Naive B cell (primary cell): Measurements from ENCODE around the gene ANXA8. TPM values are rescaled to one million over a fixed set of nuclear protein-coding genes. Genes with fewer than 3 reads are reported as not detected.
"Not testable (repeated sequence)": the region's sequence is repeated elsewhere in the genome, so short reads cannot be mapped to it uniquely, and the experiment has no call there.

Experiments
- ATAC-seq, 2 donors: fragments of 150-1000 bp; cut with Tn5 transposase; 2 replicates each; pipeline ENCODE4 v1.10.0; 2021; ENCODE audit warnings: low read depth in 2 of 2, mild to moderate bottlenecking in 2 of 2, moderate library complexity in 2 of 2
- DNase-seq: peaks from one replicate; pipeline ENCODE4 v3.0.0; 2022
- H3K27ac Mint-ChIP-seq, 6 donors: one replicate each; pipeline ENCODE4 v1.8.0; 2020 to 2022; ENCODE audit warnings: mild to moderate bottlenecking in 6 of 6, mixed read lengths in 6 of 6, moderate library complexity in 5 of 6, inconsistent platforms in 2 of 6
- H3K27me3 Mint-ChIP-seq, 3 donors: one replicate each; pipeline ENCODE4 v1.8.0; 2021 to 2022; ENCODE audit warnings: mixed read lengths in 3 of 3, mild to moderate bottlenecking in 1 of 3
- H3K36me3 Mint-ChIP-seq, 2 donors: one replicate each; pipeline ENCODE4 v1.8.0; 2020 to 2022; ENCODE audit warnings: mixed read lengths in 2 of 2, inconsistent platforms in 1 of 2, mild to moderate bottlenecking in 1 of 2
- H3K4me1 Mint-ChIP-seq, 3 donors: one replicate each; pipeline ENCODE4 v1.8.0; 2020 to 2022; ENCODE audit warnings: mixed read lengths in 3 of 3, inconsistent platforms in 1 of 3, mild to moderate bottlenecking in 1 of 3, moderate library complexity in 1 of 3
- H3K4me3 Mint-ChIP-seq, 8 donors: one replicate each; pipeline ENCODE4 v1.8.0; 2020 to 2022; ENCODE audit warnings: mild to moderate bottlenecking in 8 of 8, mixed read lengths in 8 of 8, moderate library complexity in 8 of 8, inconsistent platforms in 2 of 8
- H3K9me3 Mint-ChIP-seq, 7 donors: one replicate each; pipeline ENCODE4 v1.8.0; 2020 to 2022; ENCODE audit warnings: mixed read lengths in 7 of 7, mild to moderate bottlenecking in 5 of 7, inconsistent platforms in 2 of 7, moderate library complexity in 1 of 7
- polyA plus RNA-seq, 6 donors: library from polyadenylated mRNA; unstranded; fragments of 300-500 nt; fragmentation: Illumina TruSeq; gene quantifications; one replicate each; pipeline ENCODE4 v1.2.3, GENCODE V29; 2021; ENCODE audit warnings: low read depth in 6 of 6

Gene ANXA8
- polyA plus RNA-seq, result not detected

DNA sequence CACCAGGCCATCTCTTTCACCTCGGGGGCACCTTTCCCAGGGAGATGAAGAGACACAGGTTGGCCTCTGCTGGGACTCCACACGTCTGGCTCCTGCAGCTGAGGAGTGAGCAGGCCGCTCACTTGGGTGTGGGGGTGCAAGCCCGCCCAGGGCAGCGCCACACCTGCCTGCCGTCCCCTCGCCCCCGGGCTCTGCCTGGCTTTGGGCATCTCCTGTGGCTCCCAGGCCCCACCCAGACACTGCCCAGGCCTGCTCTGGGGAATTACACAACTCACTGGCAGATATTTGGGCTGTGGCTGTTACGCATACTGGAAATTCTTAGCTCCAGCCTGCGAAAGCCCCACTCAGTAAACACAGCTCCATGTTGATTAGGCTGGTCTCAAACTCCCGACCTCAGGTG, at the start of gene ANXA8:
Gene ANXA8 (minus strand): TSS at position 193 of the 400 bp plus-strand sequence. CDS start 182 bp downstream, at position 11.
- not testable (repeated sequence) for H3K27me3 Mint-ChIP-seq, DNase-seq, H3K36me3 Mint-ChIP-seq, H3K4me1 Mint-ChIP-seq, ATAC-seq, H3K4me3 Mint-ChIP-seq, H3K9me3 Mint-ChIP-seq
- peak within 1 kb of the TSS in 1 of 6 donors; percentile 82 for H3K27ac Mint-ChIP-seq

- ATAC-seq, H3K36me3 Mint-ChIP-seq, H3K4me3 Mint-ChIP-seq, H3K9me3 Mint-ChIP-seq, H3K27me3 Mint-ChIP-seq, DNase-seq, H3K4me1 Mint-ChIP-seq, H3K27ac Mint-ChIP-seq: not testable (repeated sequence)
Measured at GRCh38 chr10:47523475-47523874, 39.6 kb upstream of the ANXA8 start, which contains the start of gene AGAP9. TSS of gene AGAP9 (minus strand) at chr10:47523638. CDS start at chr10:47523526, 112 bp downstream.

DNA sequence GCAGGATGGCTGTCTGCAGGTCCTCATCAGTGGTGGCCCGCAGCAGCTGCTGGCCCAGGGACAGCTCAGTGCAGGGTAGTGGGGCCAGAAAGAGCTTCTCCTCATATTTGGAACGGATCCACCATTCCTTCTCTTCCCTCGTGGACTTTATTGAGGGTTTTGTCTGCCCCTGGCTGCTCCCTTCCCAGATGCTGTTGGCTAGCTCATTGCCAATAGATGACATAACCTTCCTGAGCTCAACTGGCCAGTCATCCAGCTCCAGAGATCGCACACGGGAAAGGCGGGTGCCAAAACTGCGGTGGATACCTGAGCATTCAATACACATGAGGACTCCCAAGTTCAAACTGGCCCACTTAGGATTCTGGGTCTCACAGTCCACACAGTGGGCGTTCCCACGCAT, 18.4 kb upstream of the ANXA8 start:
- not testable (repeated sequence) for DNase-seq, H3K27ac Mint-ChIP-seq, H3K9me3 Mint-ChIP-seq, H3K4me1 Mint-ChIP-seq, H3K4me3 Mint-ChIP-seq, ATAC-seq, H3K36me3 Mint-ChIP-seq, H3K27me3 Mint-ChIP-seq

DNA sequence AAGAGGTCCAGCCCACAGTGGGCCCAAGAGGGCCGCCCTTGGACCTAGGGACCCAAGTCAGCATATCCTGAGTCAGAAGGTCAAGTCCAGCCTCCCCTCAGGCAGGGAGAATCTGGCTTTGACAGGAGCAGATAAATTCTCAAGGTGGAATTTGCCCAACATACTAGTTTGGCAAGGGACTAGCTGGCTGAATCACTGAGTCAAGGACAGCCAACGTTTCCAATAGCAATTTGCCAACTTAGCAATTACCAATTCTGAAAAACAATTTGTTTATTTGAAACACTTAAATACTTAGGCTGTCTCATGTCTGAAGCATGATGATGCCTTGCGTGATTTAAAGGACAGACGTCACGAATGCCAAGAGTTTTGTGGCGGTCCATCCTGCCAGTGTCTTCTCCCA, 10.3 kb upstream of the ANXA8 start:
- not testable (repeated sequence) for H3K36me3 Mint-ChIP-seq, ATAC-seq, H3K27ac Mint-ChIP-seq, H3K9me3 Mint-ChIP-seq, H3K4me3 Mint-ChIP-seq, H3K27me3 Mint-ChIP-seq, DNase-seq, H3K4me1 Mint-ChIP-seq

- H3K4me3 Mint-ChIP-seq, H3K27ac Mint-ChIP-seq, ATAC-seq, DNase-seq, H3K27me3 Mint-ChIP-seq, H3K9me3 Mint-ChIP-seq, H3K36me3 Mint-ChIP-seq, H3K4me1 Mint-ChIP-seq: not testable (repeated sequence)
Measured at GRCh38 chr10:47491600-47491999, 7.7 kb upstream of the ANXA8 start, which contains the start of gene FAM25G. TSS of gene FAM25G (minus strand) at chr10:47491700. CDS start at chr10:47491674, 26 bp downstream.

- DNase-seq, H3K27me3 Mint-ChIP-seq, H3K27ac Mint-ChIP-seq, ATAC-seq, H3K4me3 Mint-ChIP-seq, H3K36me3 Mint-ChIP-seq, H3K9me3 Mint-ChIP-seq, H3K4me1 Mint-ChIP-seq: not testable (repeated sequence)
Measured at GRCh38 chr10:47489630-47490029, 5.7 kb upstream of the ANXA8 start.

GRCh38 chr10:47485943-47486342, 2.0 kb upstream of the ANXA8 start:
- H3K4me1 Mint-ChIP-seq, H3K9me3 Mint-ChIP-seq, H3K27ac Mint-ChIP-seq, H3K36me3 Mint-ChIP-seq, DNase-seq, ATAC-seq, H3K4me3 Mint-ChIP-seq, H3K27me3 Mint-ChIP-seq: not testable (repeated sequence)

GRCh38 chr10:47484786-47485185, 871 bp upstream of the ANXA8 start:
- H3K9me3 Mint-ChIP-seq, H3K36me3 Mint-ChIP-seq, DNase-seq, ATAC-seq, H3K4me3 Mint-ChIP-seq, H3K4me1 Mint-ChIP-seq, H3K27ac Mint-ChIP-seq, H3K27me3 Mint-ChIP-seq: not testable (repeated sequence)

DNA sequence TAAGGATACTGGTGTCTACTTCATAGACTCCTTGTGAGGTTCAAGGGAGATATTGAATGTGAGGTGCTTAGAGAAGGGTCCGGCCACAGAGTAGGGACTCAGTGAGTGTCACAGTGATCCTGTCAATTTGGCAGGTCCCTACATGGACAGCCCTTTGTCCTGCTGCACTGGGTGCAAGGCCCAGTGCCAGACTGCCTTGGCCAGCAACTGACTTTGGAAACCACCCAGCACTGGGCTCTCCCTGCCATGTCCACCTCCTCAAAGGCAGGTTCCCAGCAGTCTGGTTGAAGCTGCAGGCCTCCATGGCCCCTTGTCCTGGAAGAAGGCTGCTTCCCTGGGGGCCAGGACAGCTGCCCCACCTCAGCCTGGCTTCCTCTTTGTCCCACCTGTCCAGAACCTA, 1.5 kb downstream of the ANXA8 start:
- ATAC-seq, DNase-seq, H3K4me3 Mint-ChIP-seq, H3K9me3 Mint-ChIP-seq, H3K4me1 Mint-ChIP-seq, H3K27ac Mint-ChIP-seq, H3K27me3 Mint-ChIP-seq, H3K36me3 Mint-ChIP-seq: not testable (repeated sequence)

GRCh38 chr10:47481768-47482181, 2.1 kb downstream of the ANXA8 start:
- H3K27ac Mint-ChIP-seq, DNase-seq, ATAC-seq, H3K4me3 Mint-ChIP-seq, H3K27me3 Mint-ChIP-seq, H3K36me3 Mint-ChIP-seq, H3K9me3 Mint-ChIP-seq, H3K4me1 Mint-ChIP-seq: not testable (repeated sequence)

DNA sequence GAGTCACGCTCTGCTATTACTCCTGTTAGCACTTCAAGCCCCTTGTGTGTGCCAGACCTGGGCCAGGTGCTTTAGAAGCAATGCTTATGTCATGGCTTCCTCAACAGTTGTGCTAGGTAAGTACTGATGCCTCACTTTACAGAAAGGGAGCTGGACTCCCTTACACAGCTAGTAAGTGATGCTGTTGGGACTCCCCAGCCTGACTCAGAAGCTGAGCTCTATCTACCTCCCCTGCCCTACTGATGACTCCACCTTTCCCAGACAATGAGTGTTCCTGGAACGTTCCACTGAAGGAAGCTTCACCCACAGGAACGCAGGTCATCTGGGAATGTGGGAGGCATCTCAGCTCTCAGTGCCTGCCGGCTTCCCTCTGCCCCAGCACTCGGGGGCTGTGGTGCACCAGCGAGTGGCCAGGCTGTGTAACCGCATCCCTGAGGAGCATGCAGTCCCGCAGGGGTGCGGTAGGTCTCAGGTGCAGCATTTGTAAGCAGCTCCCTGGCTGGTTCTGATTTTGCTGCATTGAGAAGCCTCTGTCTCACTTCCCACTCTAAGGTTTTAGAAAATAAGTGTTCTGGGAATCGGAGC, 2.6 kb downstream of the ANXA8 start:
- not testable (repeated sequence) for ATAC-seq, H3K27me3 Mint-ChIP-seq, H3K27ac Mint-ChIP-seq, H3K36me3 Mint-ChIP-seq, DNase-seq, H3K4me3 Mint-ChIP-seq, H3K9me3 Mint-ChIP-seq, H3K4me1 Mint-ChIP-seq

- not testable (repeated sequence) for ATAC-seq, H3K27me3 Mint-ChIP-seq
Measured at GRCh38 chr10:47480133-47480532, 3.8 kb downstream of the ANXA8 start.

DNA sequence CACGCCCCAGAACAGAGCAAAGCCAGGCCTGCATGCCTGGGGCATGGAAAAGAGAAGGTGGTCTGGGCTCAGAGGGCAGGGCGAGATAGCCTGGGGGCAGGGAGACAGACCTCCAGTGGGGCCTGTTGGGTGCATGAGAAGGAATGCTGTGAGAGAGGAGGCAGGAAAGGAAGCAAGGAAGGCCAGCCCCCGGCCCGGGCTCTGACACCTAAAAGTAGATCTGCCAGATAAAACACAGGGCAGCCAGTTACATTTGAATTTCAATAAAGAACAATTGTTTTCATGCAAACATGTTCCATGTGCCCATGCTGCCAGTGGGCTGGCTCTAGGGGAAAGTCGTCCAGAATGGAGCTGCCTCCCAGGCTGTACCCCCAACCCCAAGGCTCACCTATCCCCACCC, 5.8 kb downstream of the ANXA8 start:
- H3K4me1 Mint-ChIP-seq, H3K27ac Mint-ChIP-seq, H3K4me3 Mint-ChIP-seq, H3K27me3 Mint-ChIP-seq, DNase-seq, ATAC-seq, H3K36me3 Mint-ChIP-seq, H3K9me3 Mint-ChIP-seq: not testable (repeated sequence)

More at GRCh38 chr10:47480133-47480532, 3.8 kb downstream of the ANXA8 start:
- H3K4me3 Mint-ChIP-seq, H3K9me3 Mint-ChIP-seq, DNase-seq, H3K36me3 Mint-ChIP-seq, H3K27ac Mint-ChIP-seq, H3K4me1 Mint-ChIP-seq: not testable (repeated sequence)

DNA sequence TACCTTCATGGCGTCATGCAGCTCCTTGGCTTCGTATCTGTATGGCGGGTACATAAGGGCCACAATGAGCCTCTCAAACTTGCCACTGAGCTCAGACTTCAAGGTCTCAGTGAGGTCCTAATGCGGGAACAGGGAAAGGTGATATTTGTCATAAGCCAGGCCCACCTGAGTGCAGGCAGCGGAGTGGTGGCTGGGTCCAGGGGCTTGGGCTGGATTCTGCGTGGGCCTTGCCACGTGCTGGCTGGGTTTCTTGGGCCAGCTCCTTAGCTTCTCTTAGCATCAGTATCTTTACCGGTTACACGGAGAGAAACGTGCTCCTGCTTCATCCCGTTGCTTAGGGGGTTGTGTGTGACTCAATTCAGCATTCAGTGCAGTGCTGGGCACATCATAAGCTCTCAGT, 6.8 kb downstream of the ANXA8 start:
- not testable (repeated sequence) for H3K27ac Mint-ChIP-seq, ATAC-seq, H3K4me3 Mint-ChIP-seq, DNase-seq, H3K9me3 Mint-ChIP-seq, H3K36me3 Mint-ChIP-seq, H3K27me3 Mint-ChIP-seq, H3K4me1 Mint-ChIP-seq

GRCh38 chr10:47475101-47475500, 8.8 kb downstream of the ANXA8 start:
- H3K27ac Mint-ChIP-seq, H3K27me3 Mint-ChIP-seq, H3K9me3 Mint-ChIP-seq, H3K4me1 Mint-ChIP-seq, DNase-seq, H3K4me3 Mint-ChIP-seq, ATAC-seq, H3K36me3 Mint-ChIP-seq: not testable (repeated sequence)
